Neural cell (in vitro differentiated cells): ENCODE measurements around the gene PRICKLE2. TPM values are rescaled to one million over a fixed set of nuclear protein-coding genes. Genes with fewer than 3 reads are reported as not detected.

Source experiments
- H2AFZ ChIP-seq: fragments of 200-600, 300-800 bp; sonication (generic), shearing (Covaris generic); 2 replicates; pipeline ENCODE4 v1.6.0; 2014; ENCODE audit warnings: low read depth, mild to moderate bottlenecking, antibody characterized with exemption, low read length, moderate library complexity
- H3F3A ChIP-seq: fragments of 200-600 bp; shearing (Covaris generic); 2 replicates; pipeline ENCODE4 v1.6.1; 2016; ENCODE audit warnings: mild to moderate bottlenecking, moderate library complexity, mixed read lengths, antibody characterized with exemption, low read length; ENCODE audit not compliant: insufficient read depth, poor library complexity, severe bottlenecking
- H3K27ac ChIP-seq: fragments of 200-600, 300-800 bp; sonication (generic), shearing (Covaris generic); 2 replicates; pipeline ENCODE4 v1.5.1; 2014; ENCODE audit warnings: mild to moderate bottlenecking, low read length, moderate library complexity
- H3K27me3 ChIP-seq: fragments of 300-800, 200-600 bp; sonication (generic), shearing (Covaris generic); 2 replicates; pipeline ENCODE4 v1.6.0; 2014; ENCODE audit warnings: mild to moderate bottlenecking, low read depth, low read length, moderate library complexity; ENCODE audit not compliant: insufficient read depth
- H3K36me3 ChIP-seq: fragments of 300-800, 200-600 bp; sonication (generic), shearing (Covaris generic); 2 replicates; pipeline ENCODE4 v1.5.1; 2014; ENCODE audit warnings: mild to moderate bottlenecking, antibody characterized with exemption, low read length, moderate library complexity; ENCODE audit not compliant: insufficient read depth
- H3K4me2 ChIP-seq: fragments of 300-800, 200-600 bp; sonication (generic), shearing (Covaris generic); 2 replicates; pipeline ENCODE4 v1.6.0; 2014; ENCODE audit warnings: mild to moderate bottlenecking, low read length
- H3K4me3 ChIP-seq: fragments of 300-800, 200-600 bp; sonication (generic), shearing (Covaris generic); 2 replicates; pipeline ENCODE4 v1.5.1; 2014; ENCODE audit warnings: mild to moderate bottlenecking, low read length, moderate library complexity
- H3K79me2 ChIP-seq: fragments of 200-600 bp; shearing (Covaris generic); replicated peaks from 2 replicates; pipeline ENCODE4 v1.6.0; 2014; ENCODE audit warnings: mild to moderate bottlenecking, low read length, moderate library complexity; ENCODE audit not compliant: insufficient read depth
- H3K9ac ChIP-seq: fragments of 300-800, 200-600 bp; sonication (generic), shearing (Covaris generic); 2 replicates; pipeline ENCODE4 v1.6.1; 2016; ENCODE audit warnings: mild to moderate bottlenecking, low read length, mixed read lengths
- H3K9me2 ChIP-seq: fragments of 200-600 bp; shearing (Covaris generic); 2 replicates; pipeline ENCODE4 v1.6.1; 2016; ENCODE audit warnings: mild to moderate bottlenecking, low read length, mixed read lengths; ENCODE audit not compliant: insufficient read depth
- H3K9me3 ChIP-seq: fragments of 200-600, 300-800 bp; sonication (generic), shearing (Covaris generic); 2 replicates; pipeline ENCODE4 v1.6.1; 2016; ENCODE audit warnings: mild to moderate bottlenecking, mixed run types, low read length, moderate library complexity, mixed read lengths
- H4K20me1 ChIP-seq: fragments of 200-600 bp; shearing (Covaris generic); 2 replicates; pipeline ENCODE4 v1.6.1; 2016; ENCODE audit warnings: mild to moderate bottlenecking, mixed run types; ENCODE audit not compliant: insufficient read depth
- EP300 ChIP-seq: fragments of 450-650 bp; conservative IDR thresholded peaks from 2 replicates; pipeline ENCODE4 v1.6.1; 2014; ENCODE audit warnings: antibody characterized with exemption, mild to moderate bottlenecking, moderate library complexity; ENCODE audit not compliant: poor library complexity, severe bottlenecking
- EZH2 ChIP-seq: fragments of 200-600, 300-800 bp; shearing (Covaris generic), sonication (generic); IDR thresholded peaks from 2 replicates; pipeline ENCODE4 v1.6.1; 2014; ENCODE audit warnings: antibody characterized with exemption, low read length, borderline replicate concordance, mild to moderate bottlenecking; ENCODE audit not compliant: insufficient read depth, poor library complexity, severe bottlenecking
- MXI1 ChIP-seq: fragments of 450-650 bp; conservative IDR thresholded peaks from 2 replicates; pipeline ENCODE4 v1.6.1; 2014; ENCODE audit warnings: antibody characterized with exemption, mild to moderate bottlenecking; ENCODE audit not compliant: poor library complexity, severe bottlenecking
- POLR2AphosphoS5 ChIP-seq: IDR thresholded peaks from 2 replicates; pipeline ENCODE4 v1.6.1; 2012
- RAD21 ChIP-seq: fragments of 450-650 bp; conservative IDR thresholded peaks from 2 replicates; pipeline ENCODE4 v1.6.1; 2014; ENCODE audit warnings: antibody characterized with exemption, mild to moderate bottlenecking, moderate library complexity
- SMC3 ChIP-seq: fragments of 450-650 bp; conservative IDR thresholded peaks from 2 replicates; pipeline ENCODE4 v1.6.1; 2014; ENCODE audit warnings: antibody characterized with exemption, mild to moderate bottlenecking, moderate library complexity; ENCODE audit not compliant: poor library complexity
- TAF1 ChIP-seq: IDR thresholded peaks from 2 replicates; pipeline ENCODE4 v1.6.1; 2012; ENCODE audit warnings: low read depth
- polyA plus RNA-seq: library from polyadenylated mRNA; depleted of rRNA; stranded (reverse); fragments of >200 nt; gene quantifications from 2 replicates; pipeline ENCODE4 v1.2.3, GENCODE V29; 2014
- TF ChIP-seq, protein P1 (sequence below): fragments of 450-650 bp; IDR thresholded peaks from 2 replicates; pipeline ENCODE4 v1.5.1; 2014; ENCODE audit warnings: antibody characterized with exemption, mild to moderate bottlenecking, moderate library complexity; ENCODE audit not compliant: poor library complexity, severe bottlenecking
- TF ChIP-seq, protein P2 (sequence below): IDR thresholded peaks from 2 replicates; pipeline ENCODE4 v1.6.1; 2012; ENCODE audit warnings: borderline replicate concordance

PRICKLE2 gene
- polyA plus RNA-seq, 1 donor from 2014 or later, result 8.7 TPM

- TF ChIP-seq TAF1 (no peak), SMC3 (no peak), EP300 (no peak), RAD21 (no peak), EZH2 (no peak), MXI1 (no peak), POLR2AphosphoS5 (no peak)
- TF ChIP-seq, protein P1, sequence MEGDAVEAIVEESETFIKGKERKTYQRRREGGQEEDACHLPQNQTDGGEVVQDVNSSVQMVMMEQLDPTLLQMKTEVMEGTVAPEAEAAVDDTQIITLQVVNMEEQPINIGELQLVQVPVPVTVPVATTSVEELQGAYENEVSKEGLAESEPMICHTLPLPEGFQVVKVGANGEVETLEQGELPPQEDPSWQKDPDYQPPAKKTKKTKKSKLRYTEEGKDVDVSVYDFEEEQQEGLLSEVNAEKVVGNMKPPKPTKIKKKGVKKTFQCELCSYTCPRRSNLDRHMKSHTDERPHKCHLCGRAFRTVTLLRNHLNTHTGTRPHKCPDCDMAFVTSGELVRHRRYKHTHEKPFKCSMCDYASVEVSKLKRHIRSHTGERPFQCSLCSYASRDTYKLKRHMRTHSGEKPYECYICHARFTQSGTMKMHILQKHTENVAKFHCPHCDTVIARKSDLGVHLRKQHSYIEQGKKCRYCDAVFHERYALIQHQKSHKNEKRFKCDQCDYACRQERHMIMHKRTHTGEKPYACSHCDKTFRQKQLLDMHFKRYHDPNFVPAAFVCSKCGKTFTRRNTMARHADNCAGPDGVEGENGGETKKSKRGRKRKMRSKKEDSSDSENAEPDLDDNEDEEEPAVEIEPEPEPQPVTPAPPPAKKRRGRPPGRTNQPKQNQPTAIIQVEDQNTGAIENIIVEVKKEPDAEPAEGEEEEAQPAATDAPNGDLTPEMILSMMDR, result no peak
- TF ChIP-seq, protein P2, sequence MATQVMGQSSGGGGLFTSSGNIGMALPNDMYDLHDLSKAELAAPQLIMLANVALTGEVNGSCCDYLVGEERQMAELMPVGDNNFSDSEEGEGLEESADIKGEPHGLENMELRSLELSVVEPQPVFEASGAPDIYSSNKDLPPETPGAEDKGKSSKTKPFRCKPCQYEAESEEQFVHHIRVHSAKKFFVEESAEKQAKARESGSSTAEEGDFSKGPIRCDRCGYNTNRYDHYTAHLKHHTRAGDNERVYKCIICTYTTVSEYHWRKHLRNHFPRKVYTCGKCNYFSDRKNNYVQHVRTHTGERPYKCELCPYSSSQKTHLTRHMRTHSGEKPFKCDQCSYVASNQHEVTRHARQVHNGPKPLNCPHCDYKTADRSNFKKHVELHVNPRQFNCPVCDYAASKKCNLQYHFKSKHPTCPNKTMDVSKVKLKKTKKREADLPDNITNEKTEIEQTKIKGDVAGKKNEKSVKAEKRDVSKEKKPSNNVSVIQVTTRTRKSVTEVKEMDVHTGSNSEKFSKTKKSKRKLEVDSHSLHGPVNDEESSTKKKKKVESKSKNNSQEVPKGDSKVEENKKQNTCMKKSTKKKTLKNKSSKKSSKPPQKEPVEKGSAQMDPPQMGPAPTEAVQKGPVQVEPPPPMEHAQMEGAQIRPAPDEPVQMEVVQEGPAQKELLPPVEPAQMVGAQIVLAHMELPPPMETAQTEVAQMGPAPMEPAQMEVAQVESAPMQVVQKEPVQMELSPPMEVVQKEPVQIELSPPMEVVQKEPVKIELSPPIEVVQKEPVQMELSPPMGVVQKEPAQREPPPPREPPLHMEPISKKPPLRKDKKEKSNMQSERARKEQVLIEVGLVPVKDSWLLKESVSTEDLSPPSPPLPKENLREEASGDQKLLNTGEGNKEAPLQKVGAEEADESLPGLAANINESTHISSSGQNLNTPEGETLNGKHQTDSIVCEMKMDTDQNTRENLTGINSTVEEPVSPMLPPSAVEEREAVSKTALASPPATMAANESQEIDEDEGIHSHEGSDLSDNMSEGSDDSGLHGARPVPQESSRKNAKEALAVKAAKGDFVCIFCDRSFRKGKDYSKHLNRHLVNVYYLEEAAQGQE, result no peak
- no peaks in the 10 kb centered on the region for H3F3A ChIP-seq
- H3K27me3 ChIP-seq, result no peaks in the 10 kb centered on the region
- no peak overlapping the region for H3K9ac ChIP-seq
- H3K9me2 ChIP-seq, result no peaks in the 10 kb centered on the region
- no peaks in the 10 kb centered on the region for H3K36me3 ChIP-seq
- H3K4me3 ChIP-seq, result no peak overlapping the region
- H3K4me2 ChIP-seq, result no peak overlapping the region
- no peak overlapping the region for H3K27ac ChIP-seq
- no peaks in the 10 kb centered on the region for H3K9me3 ChIP-seq
- H2AFZ ChIP-seq, result no peak overlapping the region
- H4K20me1 ChIP-seq, result no peaks in the 10 kb centered on the region
- H3K79me2 ChIP-seq, result no peaks in the 10 kb centered on the region
These were observed 123.1 kb downstream of the PRICKLE2 start for GRCh38 chr3:64102147-64102546.

DNA sequence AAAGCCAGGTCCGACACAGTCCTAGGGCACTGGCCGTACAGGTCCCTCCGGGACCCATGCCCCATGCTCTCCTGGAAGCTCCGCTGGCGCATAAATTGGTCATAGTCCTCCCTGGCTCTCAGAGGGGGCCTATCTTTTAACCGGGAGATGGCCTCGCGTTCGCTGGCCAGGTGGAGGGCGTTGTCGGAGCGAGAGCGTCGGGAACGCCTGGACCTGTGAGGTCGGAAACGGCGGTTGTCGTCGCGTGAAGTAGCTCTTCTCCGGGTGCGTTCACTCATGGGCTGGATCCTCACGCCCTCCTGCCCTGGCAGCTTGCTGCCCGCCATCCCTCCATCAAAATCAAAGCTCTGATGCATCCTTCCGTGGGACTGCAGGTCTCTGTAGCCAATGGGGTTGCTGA is 126.0 kb downstream of the PRICKLE2 start:
- Histone ChIP-seq H4K20me1 (no peaks in the 10 kb centered on the region), H3K4me3 (no peak overlapping the region), H3K79me2 (no peaks in the 10 kb centered on the region)

More for the DNA sequence above, 126.0 kb downstream of the PRICKLE2 start:
- no peaks in the 10 kb centered on the region for H3K9me2 ChIP-seq
- H3K4me2 ChIP-seq, result no peak overlapping the region
- no peak overlapping the region for H2AFZ ChIP-seq
- TF ChIP-seq POLR2AphosphoS5 (no peak), TAF1 (no peak), EP300 (no peak), EZH2 (no peak), RAD21 (no peak), SMC3 (no peak), MXI1 (no peak)
- TF ChIP-seq, protein P1, result no peak
- TF ChIP-seq, protein P2, result no peak
- H3K9me3 ChIP-seq, result no peaks in the 10 kb centered on the region
- no peaks in the 10 kb centered on the region for H3K27me3 ChIP-seq
- H3K9ac ChIP-seq, result no peak overlapping the region
- no peaks in the 10 kb centered on the region for H3F3A ChIP-seq
- H3K36me3 ChIP-seq, result no peaks in the 10 kb centered on the region
- no peak overlapping the region for H3K27ac ChIP-seq
